GM12878 (cell line): ENCODE results near the gene MOGAT1. TPM values are rescaled to one million over a fixed set of nuclear protein-coding genes. Genes with fewer than 3 reads are reported as not detected.

ENCODE experiments used
- ASH2L ChIP-seq: fragments of 300-600, 200-600 bp; sonication (generic); IDR thresholded peaks from 2 replicates; pipeline ENCODE4 v1.6.1; 2017; ENCODE audit warnings: low read depth, mild to moderate bottlenecking, borderline replicate concordance
- CBX3 ChIP-seq: fragments of 200-600 bp; sonication (generic); IDR thresholded peaks from 2 replicates; pipeline ENCODE4 v1.6.1; 2016; ENCODE audit warnings: low read depth, borderline replicate concordance
- E4F1 ChIP-seq: fragments of 450-650 bp; IDR thresholded peaks from 2 replicates; pipeline ENCODE4 v1.6.1; 2018; ENCODE audit warnings: borderline replicate concordance, mild to moderate bottlenecking; ENCODE audit not compliant: partially characterized antibody
- HSF1 ChIP-seq: fragments of 150-350 bp; IDR thresholded peaks from 2 replicates; pipeline ENCODE4 v1.6.1; 2014; ENCODE audit warnings: mild to moderate bottlenecking, low read depth, low read length
- IKZF1 ChIP-seq: fragments of 450-650 bp; conservative IDR thresholded peaks from 2 replicates; pipeline ENCODE4 v1.6.1; 2017; ENCODE audit warnings: antibody characterized with exemption, mild to moderate bottlenecking
- KAT2A ChIP-seq: conservative IDR thresholded peaks from 2 replicates; pipeline ENCODE4 v1.6.1; 2011; ENCODE audit warnings: low read depth, low read length; ENCODE audit not compliant: control insufficient read depth
- MAX ChIP-seq: IDR thresholded peaks from 2 replicates; pipeline ENCODE4 v1.6.1; 2012; ENCODE audit warnings: low read depth, low read length, improper control_type of control experiment
- MYC ChIP-seq: IDR thresholded peaks from 2 replicates; pipeline ENCODE4 v1.6.1; 2011; ENCODE audit warnings: mild to moderate bottlenecking, low read length, moderate library complexity, inconsistent platforms; ENCODE audit not compliant: insufficient read depth, insufficient replicate concordance, insufficient read length, severe bottlenecking
- NKRF ChIP-seq: fragments of 450-650 bp; conservative IDR thresholded peaks from 2 replicates; pipeline ENCODE4 v1.6.1; 2017; ENCODE audit warnings: mild to moderate bottlenecking, moderate library complexity
- PML ChIP-seq: IDR thresholded peaks from 2 replicates; pipeline ENCODE4 v1.6.1; 2012; ENCODE audit warnings: low read length, inconsistent platforms
- POLR2AphosphoS2 ChIP-seq: IDR thresholded peaks from 2 replicates; pipeline ENCODE4 v1.6.1; 2011; ENCODE audit warnings: low read depth, mild to moderate bottlenecking, low read length, improper control_type of control experiment, moderate library complexity
- RELA ChIP-seq: fragments of 450-650 bp; IDR thresholded peaks from 2 replicates; pipeline ENCODE4 v1.8.0; 2014; ENCODE audit warnings: borderline replicate concordance; ENCODE audit not compliant: partially characterized antibody
- SREBF2 ChIP-seq: IDR thresholded peaks from 2 replicates; pipeline ENCODE4 v1.6.1; 2012; ENCODE audit warnings: mild to moderate bottlenecking, low read length
- ZBTB11 ChIP-seq: fragments of 450-650 bp; formaldehyde crosslinking; IDR thresholded peaks from 2 replicates; pipeline ENCODE4 v1.5.0; 2022; ENCODE audit warnings: mild to moderate bottlenecking, missing genetic modification characterization
- polyA plus RNA-seq, 11 experiments: library from polyadenylated mRNA; depleted of rRNA in 4 of 11; unstranded in 6 of 11; stranded (reverse) in 5 of 11; fragments of >200 nt; fragmentation: Nextera tagmentation in 4 of 11; fragmentation: Illumina TruSeq in 1 of 11; extraction: Ambion mirVana in 4 of 11; extraction: Trizol in 1 of 11; gene quantifications; 1 replicate in 1 of 11; 2 replicates in 10 of 11; pipeline versions ENCODE4 v1.2.1 to v1.2.3, GENCODE V29; 2011 to 2016; ENCODE audit warnings: inconsistent platforms in 2 of 11, missing spikeins in 2 of 11, low read depth in 1 of 11
- total RNA-seq, 4 experiments: library from RNA; depleted of rRNA in 3 of 4; stranded (reverse); fragments of >200 nt in 3 of 4; fragmentation: Illumina TruSeq in 1 of 4; extraction: Trizol in 1 of 4; gene quantifications; 2 replicates each; pipeline versions ENCODE4 v1.2.1 to v1.2.3, GENCODE V29; 2013 to 2021
- TF ChIP-seq, protein P1 (sequence below): fragments of 450-650 bp; IDR thresholded peaks from 2 replicates; pipeline ENCODE4 v1.6.1; 2017; ENCODE audit warnings: borderline replicate concordance

The MOGAT1 gene
- total and polyA plus RNA-seq, 10 of the 15 experiments (the other 5 are each of a cell fraction or from before 2014, with no cell fraction given) = not detected

DNA sequence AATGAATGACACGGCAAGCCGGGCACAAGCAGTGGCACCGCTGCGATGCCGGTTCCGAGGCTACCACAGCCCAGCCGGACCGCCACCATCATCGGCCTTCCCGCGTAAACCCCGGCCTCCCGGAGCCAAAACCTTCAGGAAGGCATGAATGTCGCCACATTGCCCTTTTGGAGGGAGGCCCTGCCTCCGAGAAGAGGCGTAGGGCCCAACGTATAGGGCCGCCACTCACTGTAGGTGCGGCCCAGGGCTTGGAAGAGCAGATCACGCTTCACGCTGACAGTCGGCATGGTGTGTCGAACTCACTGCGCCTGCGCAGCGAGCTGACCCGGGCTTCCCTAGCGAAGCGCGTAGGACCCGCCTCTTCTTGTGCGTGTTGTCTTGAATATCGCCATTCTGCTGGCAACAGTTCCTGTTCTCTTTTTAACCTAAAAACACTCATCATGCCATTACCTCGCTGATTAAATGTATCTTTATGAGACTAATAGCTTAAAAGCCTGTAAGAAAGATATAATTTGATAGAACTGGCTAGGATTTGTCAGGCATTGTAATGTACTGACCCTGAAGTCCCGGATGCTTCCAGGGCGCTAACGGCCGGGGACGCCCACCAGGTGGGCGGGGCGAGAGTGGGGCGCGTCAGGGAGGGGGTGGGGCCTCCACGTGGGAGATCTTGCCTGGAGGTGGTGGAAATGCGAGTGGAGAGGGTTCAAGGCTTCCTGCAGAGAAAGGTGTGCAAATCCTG lies 15.5 kb upstream of the MOGAT1 start, which contains the start of gene FARSB (continued):
- TF ChIP-seq E4F1 (peak; percentile 72), NKRF (peak; percentile 98), POLR2AphosphoS2 (peak; percentile 65; the same call in 1 of the 2 replicates), IKZF1 (peak; percentile 74), ASH2L (0 out of 2 replicates have a peak, but pooled peaks have one; percentile 42), HSF1 (no peak), ZBTB11 (CRISPR knock-in tag) (no peak), RELA (peak; percentile 83), SREBF2 (no peak), MAX (peak; percentile 83), CBX3 (no peak), PML (peak; percentile 91), MYC (peak; percentile 95), KAT2A (no peak)
- TF ChIP-seq, protein P1, sequence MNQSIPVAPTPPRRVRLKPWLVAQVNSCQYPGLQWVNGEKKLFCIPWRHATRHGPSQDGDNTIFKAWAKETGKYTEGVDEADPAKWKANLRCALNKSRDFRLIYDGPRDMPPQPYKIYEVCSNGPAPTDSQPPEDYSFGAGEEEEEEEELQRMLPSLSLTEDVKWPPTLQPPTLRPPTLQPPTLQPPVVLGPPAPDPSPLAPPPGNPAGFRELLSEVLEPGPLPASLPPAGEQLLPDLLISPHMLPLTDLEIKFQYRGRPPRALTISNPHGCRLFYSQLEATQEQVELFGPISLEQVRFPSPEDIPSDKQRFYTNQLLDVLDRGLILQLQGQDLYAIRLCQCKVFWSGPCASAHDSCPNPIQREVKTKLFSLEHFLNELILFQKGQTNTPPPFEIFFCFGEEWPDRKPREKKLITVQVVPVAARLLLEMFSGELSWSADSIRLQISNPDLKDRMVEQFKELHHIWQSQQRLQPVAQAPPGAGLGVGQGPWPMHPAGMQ = peak; percentile 100
